GM08714 (cell line): ENCODE measurements around the gene SIN3A.
"Not testable (repeated sequence)": the region's sequence is repeated elsewhere in the genome, so short reads cannot be mapped to it uniquely, and the experiment has no call there.

Experiments used
- H3K4me3 ChIP-seq: fragments of 200-500 bp; sonication (Bioruptor generic); 2 replicates; pipeline ENCODE4 v1.5.1; 2014; ENCODE audit warnings: mild to moderate bottlenecking, low read length, inconsistent platforms
- ZNF274 ChIP-seq: IDR thresholded peaks from 2 replicates; pipeline ENCODE4 v1.6.1; 2012; ENCODE audit warnings: mild to moderate bottlenecking, low read depth, low read length

Gene SIN3A

DNA sequence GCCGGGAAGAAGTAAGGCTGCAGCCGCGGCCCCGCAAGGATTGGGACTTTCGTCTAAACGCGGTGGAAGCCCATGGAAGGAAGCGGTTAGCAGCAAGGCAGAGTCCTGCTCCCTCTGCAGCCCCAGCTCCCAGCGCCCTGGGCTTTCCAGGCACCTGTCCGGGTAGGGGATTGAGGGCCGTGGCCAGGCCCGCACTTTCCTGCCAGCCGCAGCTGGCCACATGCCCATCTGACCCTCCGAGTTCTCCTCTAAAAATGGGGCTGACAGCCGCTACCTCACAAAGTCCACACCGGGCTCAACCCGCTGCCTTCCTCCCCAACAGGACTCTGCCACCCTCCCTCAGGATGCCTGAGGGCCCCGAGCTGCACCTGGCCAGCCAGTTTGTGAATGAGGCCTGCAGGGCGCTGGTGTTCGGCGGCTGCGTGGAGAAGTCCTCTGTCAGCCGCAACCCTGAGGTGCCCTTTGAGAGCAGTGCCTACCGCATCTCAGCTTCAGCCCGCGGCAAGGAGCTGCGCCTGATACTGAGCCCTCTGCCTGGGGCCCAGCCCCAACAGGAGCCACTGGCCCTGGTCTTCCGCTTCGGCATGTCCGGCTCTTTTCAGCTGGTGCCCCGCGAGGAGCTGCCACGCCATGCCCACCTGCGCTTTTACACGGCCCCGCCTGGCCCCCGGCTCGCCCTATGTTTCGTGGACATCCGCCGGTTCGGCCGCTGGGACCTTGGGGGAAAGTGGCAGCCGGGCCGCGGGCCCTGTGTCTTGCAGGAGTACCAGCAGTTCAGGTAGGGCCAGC lies 102.7 kb downstream of the SIN3A start:
- no peak for TF ChIP-seq ZNF274
- peak overlapping the region; percentile 60; the same call in 1 of the 2 replicates for H3K4me3 ChIP-seq

DNA sequence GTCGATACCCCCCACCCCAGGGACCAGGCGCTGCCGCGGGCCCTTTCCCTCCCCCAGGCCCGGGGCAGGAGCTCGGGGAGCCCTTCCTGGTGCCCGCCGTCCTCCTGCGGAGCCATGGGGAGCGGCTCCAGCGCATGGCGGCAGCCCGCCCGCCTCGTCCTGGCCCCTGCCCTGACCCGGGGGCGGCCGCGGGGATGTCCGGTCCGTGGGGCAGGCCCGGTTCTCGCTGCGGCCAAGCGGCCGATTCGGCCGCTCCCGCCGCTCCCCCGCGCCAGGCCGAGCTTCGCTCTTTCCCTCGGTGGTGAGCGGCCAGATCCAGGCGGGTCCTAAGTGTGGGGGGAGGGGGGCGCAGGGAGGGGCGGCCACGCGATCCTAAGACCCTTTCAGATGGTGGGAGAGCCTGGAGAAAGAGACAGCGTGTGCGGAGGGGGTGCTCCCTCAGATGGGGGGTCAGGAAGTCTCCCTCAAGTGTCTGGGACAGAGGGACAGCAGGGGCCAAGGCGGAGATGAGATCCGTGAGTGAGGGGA lies 103.4 kb downstream of the SIN3A start:
- TF ChIP-seq ZNF274: no peak
- peak overlapping the region; percentile 60 for H3K4me3 ChIP-seq

- peak overlapping the region; percentile 60 for H3K4me3 ChIP-seq
- TF ChIP-seq ZNF274: no peak
These were observed 104.1 kb downstream of the SIN3A start for GRCh38 chr15:75347222-75348033.

- TF ChIP-seq ZNF274: no peak
- H3K4me3 ChIP-seq: peak within 1 kb of the TSS; percentile 60
These were observed 104.7 kb downstream of the SIN3A start, which contains the start of gene NEIL1 for GRCh38 chr15:75346796-75347221. TSS of gene NEIL1 (plus strand) at chr15:75347039. CDS start at chr15:75348906, 1,867 bp downstream.

GRCh38 chr15:75343953-75344352 lies 107.5 kb downstream of the SIN3A start:
- not testable (repeated sequence) for H3K4me3 ChIP-seq

DNA sequence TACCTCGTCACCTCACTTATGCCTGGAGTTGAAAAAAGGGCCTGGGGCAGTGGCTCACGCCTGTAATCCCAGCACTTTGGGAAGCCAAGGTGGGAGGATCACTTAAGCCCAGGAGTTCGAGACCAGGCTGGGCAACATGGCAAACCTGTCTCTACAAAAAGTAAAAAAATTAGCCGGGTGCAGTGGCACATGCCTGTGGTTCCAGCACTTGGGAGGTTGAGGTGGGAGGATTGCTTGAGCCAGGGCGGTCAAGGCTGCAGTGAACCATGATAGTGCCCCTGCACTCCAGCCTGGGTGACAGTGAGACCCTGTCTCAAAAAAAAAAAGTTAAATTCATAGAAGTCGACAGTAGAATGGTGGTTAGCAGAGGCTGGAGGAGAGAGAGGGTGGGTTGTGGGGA lies 109.3 kb downstream of the SIN3A start:
- no peak for TF ChIP-seq ZNF274
- no peak overlapping the region for H3K4me3 ChIP-seq

GRCh38 chr15:75339531-75340240 lies 111.8 kb downstream of the SIN3A start:
- no peak for TF ChIP-seq ZNF274
- H3K4me3 ChIP-seq: no peak overlapping the region

DNA sequence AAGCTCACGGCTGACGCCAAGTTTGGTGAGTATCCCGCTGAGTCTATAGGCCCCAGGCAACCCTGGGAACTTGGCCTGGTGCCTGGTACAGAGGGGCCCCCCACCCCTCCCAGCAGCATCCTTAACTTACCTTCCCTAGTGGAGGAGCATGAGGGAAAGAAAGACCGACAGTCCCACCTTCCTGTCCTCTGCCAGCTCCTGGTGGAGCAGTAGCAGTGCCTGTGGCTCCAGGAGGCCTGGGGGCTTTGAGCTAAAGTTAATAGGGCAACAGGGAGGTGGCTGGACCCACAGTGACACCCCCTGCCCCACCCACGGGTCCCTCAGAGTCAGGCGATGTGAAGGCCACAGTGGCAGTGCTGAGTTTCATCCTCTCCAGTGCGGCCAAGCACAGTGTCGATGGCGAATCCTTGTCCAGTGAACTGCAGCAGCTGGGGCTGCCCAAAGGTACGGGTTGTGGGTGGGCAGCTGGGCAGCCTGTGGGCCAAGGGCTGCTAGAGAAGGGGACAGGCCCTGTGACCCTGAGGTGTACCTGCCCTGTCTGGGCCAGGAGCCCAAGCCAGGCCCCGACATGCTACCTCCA lies 112.7 kb downstream of the SIN3A start:
- H3K4me3 ChIP-seq: no peak overlapping the region
- TF ChIP-seq ZNF274: no peak

GRCh38 chr15:75335705-75336355 lies 115.7 kb downstream of the SIN3A start, which contains the start of gene COMMD4:
TSS of gene COMMD4 (plus strand) at chr15:75336063. CDS start at chr15:75336090, 27 bp downstream.
- no peak for TF ChIP-seq ZNF274
- H3K4me3 ChIP-seq: peak within 1 kb of the TSS; percentile 81

GRCh38 chr15:75335313-75335704 lies 116.2 kb downstream of the SIN3A start:
- no peak for TF ChIP-seq ZNF274
- peak overlapping the region; percentile 81 for H3K4me3 ChIP-seq

DNA sequence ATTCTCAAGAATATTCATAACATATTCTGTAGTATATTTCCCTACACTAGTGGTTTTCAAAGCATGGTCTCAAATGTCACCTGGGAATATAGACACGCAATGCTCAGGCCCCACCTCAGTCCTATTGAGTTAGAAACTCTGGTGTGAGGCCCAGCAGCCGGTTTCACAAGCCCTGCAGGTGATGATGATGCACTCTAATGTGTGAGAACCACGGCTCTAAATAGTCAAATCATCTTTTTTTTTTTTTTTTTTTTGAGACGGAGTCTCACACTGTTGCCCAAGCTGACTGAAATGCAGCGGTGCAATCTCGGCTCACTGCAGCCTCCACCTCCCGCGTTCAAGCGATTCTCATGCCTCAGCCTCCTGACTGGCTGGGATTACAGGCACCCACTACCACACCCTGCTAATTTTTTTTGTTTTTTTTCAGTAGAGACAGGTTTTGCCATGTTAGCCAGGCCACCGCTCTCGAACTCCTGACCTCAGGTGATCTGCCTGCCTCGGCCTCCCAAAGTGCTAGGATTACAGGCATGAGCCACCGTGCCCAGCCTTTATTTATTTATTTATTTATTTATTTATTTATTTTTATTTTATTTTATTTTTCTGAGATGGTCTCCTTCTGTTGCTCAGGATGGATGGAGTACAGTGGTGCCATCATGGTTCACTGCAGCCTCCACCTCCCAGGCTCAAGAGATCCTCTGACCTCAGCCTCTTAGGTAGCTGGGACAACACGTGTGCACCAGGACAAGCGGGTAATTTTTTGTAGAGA lies 117.7 kb downstream of the SIN3A start:
- not testable (repeated sequence) for H3K4me3 ChIP-seq

DNA sequence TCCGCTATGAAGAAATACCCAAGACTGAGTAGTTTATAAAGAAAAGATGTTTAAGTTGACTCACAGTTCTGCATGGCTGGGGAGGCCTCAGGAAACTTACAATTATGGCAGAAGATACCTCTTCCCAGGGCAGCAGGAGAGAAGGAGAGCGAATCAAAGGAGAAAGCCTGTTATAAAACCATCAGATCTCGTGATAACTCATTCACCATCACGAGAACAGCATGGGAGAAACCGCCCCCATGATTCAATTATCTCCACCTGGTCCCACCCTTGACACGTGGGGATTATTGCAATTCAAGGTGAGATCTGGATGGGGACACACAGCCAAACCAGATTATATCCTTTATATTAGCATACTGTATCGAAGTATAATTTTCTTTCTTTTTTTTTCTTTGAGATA lies 119.4 kb downstream of the SIN3A start:
- H3K4me3 ChIP-seq: not testable (repeated sequence)

GRCh38 chr15:75329571-75329970 lies 121.9 kb downstream of the SIN3A start:
- no peak overlapping the region for H3K4me3 ChIP-seq
- no peak for TF ChIP-seq ZNF274
